ENCODE data around the gene ARHGAP24. TPM values are rescaled to one million over a fixed set of nuclear protein-coding genes. Genes with fewer than 3 reads are reported as not detected.

The ARHGAP24 gene
- polyA plus RNA-seq (2012; rRNA removed): 1.4 and 1.6 TPM in 2 replicates
- 1.2 and 1.5 TPM in 2 replicates for polyA plus RNA-seq (2012; cell fraction: cytosol; rRNA removed)
- polyA plus RNA-seq (2012; cell fraction: nucleus; rRNA removed): 0.77 and 1.2 TPM in 2 replicates

DNA sequence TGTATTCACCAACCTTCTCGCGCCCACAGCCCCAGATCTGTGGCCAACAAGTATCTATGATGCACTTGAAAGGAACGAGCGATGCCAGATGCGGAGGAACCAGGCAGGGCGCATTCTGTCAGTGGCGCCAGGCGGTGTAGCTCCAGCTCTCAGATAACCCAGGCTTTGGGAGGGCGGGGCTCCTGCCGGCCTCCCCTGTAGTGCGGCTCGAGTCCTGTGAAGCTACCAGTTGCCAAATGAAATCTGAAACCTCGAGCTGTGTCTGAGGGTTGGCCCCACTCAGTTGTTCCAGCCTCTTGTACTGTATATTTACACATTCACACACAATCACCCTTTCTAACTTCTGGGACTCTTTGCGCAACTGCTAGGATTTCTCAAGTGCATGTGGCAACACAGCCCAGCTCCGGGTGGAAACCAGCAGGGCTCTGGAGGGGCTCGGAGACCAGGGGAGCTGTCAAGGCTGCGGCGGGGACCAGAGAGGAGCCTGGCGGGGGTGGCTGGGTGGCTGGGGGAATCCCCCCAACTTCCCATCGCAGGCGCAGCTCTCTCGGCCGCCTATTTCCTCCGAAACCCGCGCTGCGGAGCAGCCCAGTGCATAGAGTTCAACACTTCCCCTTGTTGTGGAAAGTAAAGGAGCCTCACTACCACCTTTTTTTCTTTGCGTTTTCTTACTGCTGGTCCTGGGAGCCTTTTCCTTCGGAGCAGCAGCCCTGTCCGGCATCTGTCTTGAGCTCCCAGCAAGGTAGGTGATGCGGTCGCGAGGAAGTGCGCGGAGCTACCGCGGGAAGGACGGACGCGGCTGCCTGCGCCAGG, at the start of gene ARHGAP24:
TSS of gene ARHGAP24 (plus strand) at position 333 of the 813 bp plus-strand sequence.
- Histone ChIP-seq H3K27me3 (ENCODE audit: insufficient read depth) (no peaks in the 10 kb centered on the region), H3K4me3 (ENCODE audit: low read depth in 2 of 2, low read length in 1 of 2) (peak within 1 kb of the TSS in 1 of 2 experiments; percentile 32; a peak in 2 of 4 replicates), H3F3A (replicated peaks; ENCODE audit: insufficient read depth) (peaks cover 4% of the 10 kb centered on the region), H3K79me2 (ENCODE audit: insufficient read depth) (no peaks in the 10 kb centered on the region), H3K9ac (no peak within 1 kb of the TSS), H4K20me1 (ENCODE audit: insufficient read depth) (no peaks in the 10 kb centered on the region), H3K36me3 (replicated peaks in 1 of 2; ENCODE audit: control insufficient read depth in 1 of 2, insufficient read depth in 2 of 2, low read length in 1 of 2) (no peaks in the 10 kb centered on the region), H3K4me2 (no peak within 1 kb of the TSS), H3K9me2 (no peaks in the 10 kb centered on the region), H3K9me3 (no peaks in the 10 kb centered on the region), H2AFZ (ENCODE audit: low read depth) (peak within 1 kb of the TSS; percentile 53; the same call in 1 of the 2 replicates), H3K27ac (ENCODE audit: low read depth in 2 of 2, low read length in 1 of 2) (no peak within 1 kb of the TSS), H3K4me1 (ENCODE audit: control insufficient read depth in 1 of 2, insufficient read depth in 2 of 2, low read depth in 1 of 2, low read length in 1 of 2) (no peaks in the 10 kb centered on the region; a peak in 2 of 4 replicates)
- POLR2A ChIA-PET: no interaction called here
- CTCF ChIA-PET: interaction anchor here (1.0 to 1.1 kb wide), 2 partner anchors 13 to 1278 kb away, joined by 3 read pairs; no protein-coding TSS in a partner anchor
- no peak for TF ChIP-seq RAD21 (IDR thresholded peaks at IDR 0.05; ENCODE audit: low read length)
- no peak for TF ChIP-seq EP300 (IDR thresholded peaks at IDR 0.05; ENCODE audit: borderline replicate concordance in 1 of 2, low read depth in 1 of 2, low read length in 1 of 2)
- TF ChIP-seq CHD2 (IDR thresholded peaks at IDR 0.05; ENCODE audit: low read length, partially characterized antibody): no peak
- TF ChIP-seq NFIC (IDR thresholded peaks at IDR 0.05; ENCODE audit: borderline replicate concordance): no peak
- no peak for TF ChIP-seq RCOR1 (IDR thresholded peaks at IDR 0.05; ENCODE audit: low read length)
- no peak for TF ChIP-seq JUND (IDR thresholded peaks at IDR 0.05)
- TF ChIP-seq, protein P1, sequence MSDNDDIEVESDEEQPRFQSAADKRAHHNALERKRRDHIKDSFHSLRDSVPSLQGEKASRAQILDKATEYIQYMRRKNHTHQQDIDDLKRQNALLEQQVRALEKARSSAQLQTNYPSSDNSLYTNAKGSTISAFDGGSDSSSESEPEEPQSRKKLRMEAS (IDR thresholded peaks at IDR 0.05; ENCODE audit: low read depth): no peak
- no peak for TF ChIP-seq FOSL2 (IDR thresholded peaks at IDR 0.05; ENCODE audit: borderline replicate concordance, low read depth)
- TF ChIP-seq EZH2phosphoT487 (IDR thresholded peaks at IDR 0.05; ENCODE audit: borderline replicate concordance, low read depth): no peak
- no peak for TF ChIP-seq GABPA (IDR thresholded peaks at IDR 0.05; ENCODE audit: low read depth)
- TF ChIP-seq TCF12 (IDR thresholded peaks at IDR 0.05): no peak
- TF ChIP-seq, protein P2, sequence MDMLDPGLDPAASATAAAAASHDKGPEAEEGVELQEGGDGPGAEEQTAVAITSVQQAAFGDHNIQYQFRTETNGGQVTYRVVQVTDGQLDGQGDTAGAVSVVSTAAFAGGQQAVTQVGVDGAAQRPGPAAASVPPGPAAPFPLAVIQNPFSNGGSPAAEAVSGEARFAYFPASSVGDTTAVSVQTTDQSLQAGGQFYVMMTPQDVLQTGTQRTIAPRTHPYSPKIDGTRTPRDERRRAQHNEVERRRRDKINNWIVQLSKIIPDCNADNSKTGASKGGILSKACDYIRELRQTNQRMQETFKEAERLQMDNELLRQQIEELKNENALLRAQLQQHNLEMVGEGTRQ (IDR thresholded peaks at IDR 0.05; ENCODE audit: borderline replicate concordance, low read depth, low read length): no peak
- TF ChIP-seq, protein P3, sequence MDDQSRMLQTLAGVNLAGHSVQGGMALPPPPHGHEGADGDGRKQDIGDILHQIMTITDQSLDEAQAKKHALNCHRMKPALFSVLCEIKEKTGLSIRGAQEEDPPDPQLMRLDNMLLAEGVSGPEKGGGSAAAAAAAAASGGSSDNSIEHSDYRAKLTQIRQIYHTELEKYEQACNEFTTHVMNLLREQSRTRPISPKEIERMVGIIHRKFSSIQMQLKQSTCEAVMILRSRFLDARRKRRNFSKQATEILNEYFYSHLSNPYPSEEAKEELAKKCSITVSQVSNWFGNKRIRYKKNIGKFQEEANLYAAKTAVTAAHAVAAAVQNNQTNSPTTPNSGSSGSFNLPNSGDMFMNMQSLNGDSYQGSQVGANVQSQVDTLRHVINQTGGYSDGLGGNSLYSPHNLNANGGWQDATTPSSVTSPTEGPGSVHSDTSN (IDR thresholded peaks at IDR 0.05): no peak
- TF ChIP-seq RXRA (IDR thresholded peaks at IDR 0.05; ENCODE audit: borderline replicate concordance, low read depth): no peak
- no peak for TF ChIP-seq SIN3A (IDR thresholded peaks at IDR 0.05; ENCODE audit: borderline replicate concordance, low read depth, low read length)
- TF ChIP-seq FOXJ3 (CRISPR knock-in tag; IDR thresholded peaks at IDR 0.05): no peak
- TF ChIP-seq SMC3 (IDR thresholded peaks at IDR 0.05; ENCODE audit: low read depth, low read length): no peak
- DNase-seq: peak; percentile 68
- WGBS (ENCODE audit: low lambda C conversion rate): 60% methylated on average over 25 of the region's 41 CpGs

Data from SK-N-SH (cell line).